ENCODE data around the gene PREP.

PREP gene

GRCh38 chr6:105300090-105300489, 102.8 kb downstream of the PREP start:
- DNase-seq (ENCODE audit: low spot score): no peak
- no peak for TF ChIP-seq CTCF (IDR thresholded peaks at IDR 0.05; ENCODE audit: extremely low read depth, missing control alignments)

GRCh38 chr6:105294129-105294528, 108.8 kb downstream of the PREP start:
- TF ChIP-seq CTCF (IDR thresholded peaks at IDR 0.05; ENCODE audit: extremely low read depth, missing control alignments): no peak
- DNase-seq (ENCODE audit: low spot score): no peak

GRCh38 chr6:105292689-105293339, 110.1 kb downstream of the PREP start:
- no peak for TF ChIP-seq CTCF (IDR thresholded peaks at IDR 0.05; ENCODE audit: extremely low read depth, missing control alignments)
- DNase-seq (ENCODE audit: low spot score): no peak

GRCh38 chr6:105291525-105291924, 111.4 kb downstream of the PREP start:
- TF ChIP-seq CTCF (IDR thresholded peaks at IDR 0.05; ENCODE audit: extremely low read depth, missing control alignments): no peak
- DNase-seq (ENCODE audit: low spot score): no peak

GRCh38 chr6:105282631-105283585, 120.0 kb downstream of the PREP start:
- no peak for DNase-seq (ENCODE audit: low spot score)
- TF ChIP-seq CTCF (IDR thresholded peaks at IDR 0.05; ENCODE audit: extremely low read depth, missing control alignments): no peak

GRCh38 chr6:105280033-105280432, 122.8 kb downstream of the PREP start:
- no peak for TF ChIP-seq CTCF (IDR thresholded peaks at IDR 0.05; ENCODE audit: extremely low read depth, missing control alignments)
- no peak for DNase-seq (ENCODE audit: low spot score)

DNA sequence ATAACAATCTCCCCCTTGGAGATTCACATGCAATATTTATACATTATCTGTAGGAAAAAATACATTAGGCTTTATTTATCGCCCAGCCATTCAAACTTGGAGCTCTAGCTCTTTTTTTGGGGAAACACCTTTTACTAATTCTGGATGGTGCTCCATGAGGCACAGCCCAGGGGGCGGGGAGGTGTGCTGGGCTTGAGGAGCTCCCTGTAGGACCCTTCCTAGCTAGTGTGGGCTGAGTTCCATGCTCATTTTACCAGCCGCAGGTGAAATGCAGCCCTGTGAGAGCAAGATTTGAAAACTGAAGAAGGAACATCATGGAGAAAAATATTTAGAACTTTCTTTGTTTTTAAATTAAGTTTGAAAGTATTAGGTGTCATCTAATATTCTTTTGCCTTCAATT, 123.4 kb downstream of the PREP start:
- no peak for TF ChIP-seq CTCF (IDR thresholded peaks at IDR 0.05; ENCODE audit: extremely low read depth, missing control alignments)
- no peak for DNase-seq (ENCODE audit: low spot score)

All from GM20000 (cell line).